C1 segment of cervical spinal cord (tissue), 14 donors: ENCODE measurements around the gene EGLN3.

Experiments used
- DNase-seq, 14 donors: peaks; one replicate each; lab custom pipeline; 2025; lab: John Stamatoyannopoulos, UW

EGLN3 gene

GRCh38 chr14:33914676-33915516 lies 36.0 kb downstream of the EGLN3 start:
- no peak for DNase-seq

GRCh38 chr14:33911046-33911445 lies 39.8 kb downstream of the EGLN3 start:
- no peak for DNase-seq

- no peak for DNase-seq
Measured at GRCh38 chr14:33910435-33910834, 40.4 kb downstream of the EGLN3 start.

- no peak for DNase-seq
Measured at GRCh38 chr14:33909380-33910084, 41.3 kb downstream of the EGLN3 start.

GRCh38 chr14:33908540-33909223 lies 42.2 kb downstream of the EGLN3 start:
- DNase-seq = no peak

- DNase-seq = no peak
Measured at GRCh38 chr14:33906968-33907367, 43.9 kb downstream of the EGLN3 start.

GRCh38 chr14:33904609-33905008 lies 46.3 kb downstream of the EGLN3 start:
- no peak for DNase-seq

GRCh38 chr14:33903369-33903768 lies 47.5 kb downstream of the EGLN3 start:
- no peak for DNase-seq

GRCh38 chr14:33902363-33902762 lies 48.5 kb downstream of the EGLN3 start:
- DNase-seq = no peak

GRCh38 chr14:33901426-33902155 lies 49.3 kb downstream of the EGLN3 start:
- no peak for DNase-seq

- no peak for DNase-seq
Measured at GRCh38 chr14:33900706-33901105, 50.2 kb downstream of the EGLN3 start.

- DNase-seq = no peak
Measured at GRCh38 chr14:33899723-33900341, 51.0 kb downstream of the EGLN3 start.

GRCh38 chr14:33897878-33898535 lies 52.9 kb downstream of the EGLN3 start:
- no peak for DNase-seq

GRCh38 chr14:33897382-33897781 lies 53.5 kb downstream of the EGLN3 start:
- DNase-seq = no peak

GRCh38 chr14:33894339-33894738 lies 56.5 kb downstream of the EGLN3 start:
- no peak for DNase-seq

- DNase-seq = no peak
Measured at GRCh38 chr14:33891700-33892099, 59.2 kb downstream of the EGLN3 start.

GRCh38 chr14:33884916-33885315 lies 66.0 kb downstream of the EGLN3 start:
- DNase-seq = no peak

GRCh38 chr14:33880330-33880729 lies 70.5 kb downstream of the EGLN3 start:
- DNase-seq = no peak

- no peak for DNase-seq
Measured at GRCh38 chr14:33879684-33880286, 71.1 kb downstream of the EGLN3 start.

GRCh38 chr14:33876274-33876673 lies 74.6 kb downstream of the EGLN3 start:
- DNase-seq = no peak
